ENCODE results near the gene GRIP2.
"Not testable (repeated sequence)": the region's sequence is repeated elsewhere in the genome, so short reads cannot be mapped to it uniquely, and the experiment has no call there.

The GRIP2 gene

DNA sequence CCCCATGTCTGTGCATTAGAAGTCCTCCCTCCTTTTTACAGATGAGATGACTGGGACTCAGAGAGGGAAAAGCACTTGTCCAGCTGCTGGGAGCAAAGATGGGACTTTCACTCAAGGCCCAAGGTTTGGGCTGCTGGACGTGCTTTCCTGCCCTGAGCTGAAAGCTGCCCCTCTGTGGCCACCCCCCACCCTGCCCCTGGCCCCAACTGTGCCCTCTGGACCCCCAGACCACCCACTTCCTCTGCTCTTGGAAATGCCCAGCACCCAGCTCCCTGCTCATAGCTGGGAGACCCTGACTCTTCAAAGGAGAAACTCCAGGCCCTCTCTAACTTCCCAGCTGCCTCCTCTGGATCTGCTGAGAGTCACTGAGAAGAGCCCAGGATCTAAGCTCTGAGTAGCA lies 20.7 kb downstream of the GRIP2 start:
- DNase-seq: no peak

DNA sequence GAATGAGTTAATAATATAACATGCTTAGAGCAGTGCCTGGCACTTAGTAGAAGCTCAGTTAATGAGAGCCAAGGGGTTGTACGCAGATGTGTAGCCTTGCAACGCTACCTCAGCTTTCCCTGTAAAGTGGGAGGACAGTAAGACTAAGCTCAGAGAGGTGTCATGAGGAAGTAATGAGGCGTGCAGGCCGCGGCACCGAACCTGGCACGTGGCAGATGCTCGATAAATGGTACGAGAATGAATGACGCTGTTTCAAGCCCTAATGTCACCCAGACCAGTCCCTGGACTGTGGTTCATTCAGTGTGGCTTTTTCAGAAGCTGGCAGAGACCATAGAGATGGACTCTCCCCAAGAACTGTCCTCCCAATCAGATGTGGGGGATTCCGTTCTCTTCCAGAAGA lies 21.2 kb downstream of the GRIP2 start:
- DNase-seq: no peak

GRCh38 chr3:14518432-14518802 lies 21.7 kb downstream of the GRIP2 start:
- DNase-seq: no peak

GRCh38 chr3:14517601-14518431 lies 22.3 kb downstream of the GRIP2 start:
- DNase-seq: no peak

DNA sequence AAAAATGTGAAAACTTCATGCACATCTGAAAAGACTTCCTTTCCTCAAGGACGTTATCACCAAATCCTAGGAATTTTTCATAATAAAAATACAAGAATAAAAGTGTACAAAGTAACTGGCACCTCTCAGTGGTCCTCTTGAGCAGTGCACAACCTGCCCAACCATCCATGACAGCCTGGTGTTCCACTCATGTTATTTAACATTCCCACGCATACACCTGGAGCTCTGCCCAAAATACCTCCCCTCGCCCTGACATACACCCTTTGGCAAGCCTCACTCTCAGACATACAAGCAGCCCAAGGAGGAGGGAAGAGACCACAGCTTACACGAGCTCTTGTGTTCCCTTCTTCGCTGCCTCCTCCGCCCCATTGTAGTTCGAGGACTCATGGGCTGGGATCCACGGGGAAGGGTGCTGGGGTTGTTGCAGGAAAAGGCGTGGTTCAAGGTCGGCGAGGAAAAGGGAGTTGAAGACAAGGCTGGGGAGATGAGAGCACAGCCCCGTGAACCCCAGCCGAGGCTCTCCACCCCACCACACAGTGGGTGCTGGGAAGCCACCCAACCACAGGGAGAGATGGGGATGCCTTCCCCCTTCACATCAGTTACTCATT lies 23.3 kb downstream of the GRIP2 start:
- no peak for DNase-seq

DNA sequence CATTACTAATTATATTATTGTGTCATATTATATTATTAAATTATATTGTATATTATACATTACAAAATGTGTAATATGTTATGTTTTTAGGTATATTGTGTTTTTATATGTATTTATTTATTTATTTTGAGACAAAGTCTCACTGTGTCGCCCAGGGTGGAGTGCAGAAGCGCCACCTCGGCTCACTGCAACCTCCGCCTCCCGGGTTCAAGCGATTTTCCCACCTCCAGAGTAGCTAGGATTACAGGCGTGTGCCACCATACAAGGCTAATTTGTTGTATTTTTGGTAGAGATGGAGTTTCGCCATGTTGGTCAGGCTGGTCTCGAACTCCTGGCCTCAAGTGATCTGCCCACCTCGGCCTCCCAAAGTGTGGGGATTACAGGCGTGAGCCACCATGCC lies 24.6 kb downstream of the GRIP2 start:
- DNase-seq: not testable (repeated sequence)

DNA sequence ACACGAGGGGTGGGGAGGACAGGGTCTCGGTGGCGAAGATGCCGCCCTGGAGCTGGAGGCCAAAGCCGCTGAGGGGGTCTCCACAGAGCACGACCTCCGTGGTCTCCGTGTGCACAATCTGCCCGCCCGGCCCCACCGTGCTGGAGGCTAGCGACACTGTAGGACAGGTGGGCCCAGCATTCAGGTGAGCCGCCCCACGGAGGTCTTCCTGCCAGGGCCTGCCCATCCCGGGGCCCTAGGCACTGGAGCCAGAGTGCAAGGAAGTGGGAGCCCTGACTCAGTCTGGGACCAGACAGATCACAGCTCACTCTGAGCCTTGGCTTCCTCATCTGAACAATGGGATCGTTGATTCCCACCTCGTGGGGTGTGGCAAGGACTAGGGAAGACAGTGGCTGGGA lies 25.8 kb downstream of the GRIP2 start:
- DNase-seq: no peak

GRCh38 chr3:14513566-14514322 lies 26.4 kb downstream of the GRIP2 start:
- no peak for DNase-seq

DNA sequence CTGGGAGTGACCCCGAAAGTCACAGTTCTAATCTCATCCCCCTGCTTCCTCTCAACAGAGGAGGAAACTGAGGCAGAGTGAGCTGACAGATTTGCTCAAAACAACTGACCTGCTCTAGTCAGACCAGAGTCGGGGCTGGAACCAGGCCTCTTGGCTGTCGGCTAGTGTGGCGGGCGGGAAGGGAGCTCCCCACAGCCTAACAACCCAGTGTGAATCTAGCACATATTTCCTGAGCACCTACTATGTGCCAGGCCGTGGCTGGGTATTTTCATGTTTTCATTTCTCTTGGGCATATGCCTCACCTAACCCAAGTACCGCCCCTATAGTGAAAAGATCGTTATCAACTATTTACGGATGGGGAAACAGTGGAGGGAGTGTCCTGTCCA lies 27.2 kb downstream of the GRIP2 start:
- DNase-seq: no peak

DNA sequence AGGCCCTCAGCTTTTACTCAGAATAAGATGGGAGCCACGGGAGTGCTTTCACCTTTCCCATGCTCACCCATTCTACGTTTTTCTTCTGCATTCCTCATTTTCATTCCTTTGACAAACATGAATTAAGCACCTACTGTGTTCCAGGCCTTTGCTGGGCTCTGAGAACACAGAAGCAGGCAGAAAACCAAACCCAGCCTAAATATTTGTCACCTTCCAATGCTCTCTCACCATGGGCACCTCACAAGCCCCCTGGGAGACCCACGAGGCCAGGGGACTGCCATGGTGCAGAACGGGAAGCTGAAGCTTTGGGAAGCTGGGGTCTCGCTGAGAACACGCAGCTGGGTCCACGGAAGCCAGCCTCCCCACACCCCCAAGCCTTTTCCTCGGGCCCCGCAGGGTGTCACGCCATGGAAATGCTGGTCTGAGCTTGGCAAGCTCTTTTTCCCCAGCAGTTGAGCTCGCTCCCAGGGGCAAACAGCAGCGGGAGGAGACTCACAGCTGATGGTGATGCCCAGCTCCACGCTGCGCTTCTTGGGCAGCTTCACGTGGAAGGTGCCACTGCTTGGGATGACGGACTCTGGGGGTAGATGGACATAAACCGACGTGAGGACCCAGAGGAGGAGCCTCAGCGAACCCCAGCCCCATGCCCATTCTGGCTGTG lies 27.7 kb downstream of the GRIP2 start:
- no peak for DNase-seq

DNA sequence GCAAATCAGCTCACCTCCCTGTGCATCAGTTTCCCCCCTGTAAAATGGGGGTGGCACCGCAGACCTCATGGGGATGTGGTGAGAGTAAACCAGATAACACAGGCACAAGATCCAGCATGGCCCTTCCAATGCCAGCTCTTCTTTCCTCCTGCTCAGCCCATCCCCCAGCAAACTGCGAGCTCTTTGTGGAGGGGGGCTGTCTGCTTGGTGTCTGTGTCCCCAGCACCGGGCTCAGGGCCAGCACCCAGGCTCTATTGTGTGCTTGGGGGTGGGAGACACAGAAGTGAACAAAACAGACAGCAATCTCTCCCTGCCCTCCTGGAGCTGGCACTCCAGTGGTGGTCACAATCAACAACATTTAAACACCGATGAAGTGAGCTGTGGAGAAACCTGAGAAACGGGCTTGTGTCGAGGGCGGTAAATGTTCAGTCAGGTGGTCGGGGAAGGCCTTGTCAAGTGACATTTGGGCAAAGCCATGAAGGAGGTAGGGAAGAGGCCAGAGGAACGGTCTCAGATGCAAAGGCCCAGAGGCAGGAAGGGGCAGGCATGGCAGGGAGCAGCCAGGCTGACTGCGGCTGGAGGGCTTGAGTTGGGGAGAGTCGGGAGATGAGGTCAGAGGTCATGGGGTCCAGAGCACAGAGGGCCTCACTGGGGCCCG lies 28.4 kb downstream of the GRIP2 start:
- no peak for DNase-seq

- no peak for DNase-seq
Measured at GRCh38 chr3:14510838-14511622, 29.1 kb downstream of the GRIP2 start.

DNA sequence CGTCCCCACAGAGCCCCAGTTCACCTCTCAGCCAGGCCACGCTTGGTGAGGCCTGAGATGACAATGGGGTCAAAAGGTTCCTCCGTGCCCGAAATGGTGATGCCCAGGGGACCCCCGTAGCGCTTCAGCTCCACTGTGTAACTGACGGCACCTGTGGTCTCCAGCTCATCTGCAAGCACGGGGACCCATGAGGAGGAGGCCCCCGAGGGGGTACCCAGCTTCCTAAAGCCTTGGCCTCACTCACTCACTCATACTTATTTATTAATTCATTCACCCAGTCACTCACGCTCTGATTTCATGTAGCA lies 30.4 kb downstream of the GRIP2 start:
- DNase-seq: no peak

- DNase-seq: peak; percentile 11
Measured at GRCh38 chr3:14508966-14509795, 31.0 kb downstream of the GRIP2 start.

DNA sequence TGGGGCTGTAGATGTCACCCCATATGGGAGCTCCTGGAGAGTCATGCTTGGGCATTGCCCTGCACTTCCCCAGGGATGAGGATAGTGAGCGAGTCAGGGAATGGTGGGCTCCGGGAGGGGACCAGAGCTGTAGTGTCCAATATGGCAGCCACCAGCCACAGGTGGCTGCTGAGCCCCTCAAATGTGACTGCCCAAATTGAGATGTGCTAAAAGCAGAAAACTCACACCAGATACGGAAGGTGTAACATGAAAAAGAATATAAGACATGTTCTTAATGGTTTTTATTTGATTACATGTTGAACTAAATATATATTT lies 31.7 kb downstream of the GRIP2 start:
- DNase-seq: no peak

- no peak for DNase-seq
Measured at GRCh38 chr3:14507757-14508504, 32.2 kb downstream of the GRIP2 start.

GRCh38 chr3:14507305-14507741 lies 32.8 kb downstream of the GRIP2 start:
- DNase-seq: no peak

DNA sequence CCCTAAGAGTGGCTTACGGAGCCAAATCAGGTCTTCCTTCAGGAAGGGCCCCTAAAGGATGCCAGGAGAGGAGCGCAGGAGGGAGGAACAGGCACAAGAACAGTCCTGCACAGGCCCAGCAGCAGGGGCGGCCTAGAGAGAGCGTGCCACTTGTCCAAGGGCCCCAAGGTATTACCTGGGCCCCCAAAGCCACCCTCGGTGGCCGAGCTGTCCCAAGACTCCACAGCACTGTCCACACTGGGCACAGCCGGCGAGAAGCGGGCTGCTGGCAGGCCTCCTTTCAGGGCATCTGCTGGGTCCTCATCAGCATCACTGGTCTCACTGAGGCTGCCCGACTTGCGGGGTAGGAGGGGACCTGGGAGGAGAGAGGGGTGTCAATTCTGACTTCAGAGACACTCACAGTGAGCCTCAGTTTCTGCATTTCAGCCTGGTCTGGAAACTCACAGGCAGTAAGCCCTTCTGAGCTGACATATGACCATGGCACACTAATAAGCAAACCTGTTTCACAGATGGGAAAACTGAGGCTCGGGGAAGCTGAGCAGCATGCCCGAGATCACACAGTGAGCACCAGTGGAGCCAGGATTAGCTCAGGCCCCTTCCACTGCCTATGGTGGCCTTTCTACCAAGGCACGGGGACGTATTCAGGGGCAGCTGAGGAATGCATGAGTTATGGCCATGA lies 33.4 kb downstream of the GRIP2 start:
- DNase-seq: no peak

GRCh38 chr3:14505803-14506500 lies 34.2 kb downstream of the GRIP2 start:
- DNase-seq: no peak

All from NCI-H1105 (cell line).